ENCODE data around the gene ATG16L2. TPM values are rescaled to one million over a fixed set of nuclear protein-coding genes. Genes with fewer than 3 reads are reported as not detected.

The ATG16L2 gene
- total RNA-seq, 1 donor from 2014 or later, result 9.6 TPM

DNA sequence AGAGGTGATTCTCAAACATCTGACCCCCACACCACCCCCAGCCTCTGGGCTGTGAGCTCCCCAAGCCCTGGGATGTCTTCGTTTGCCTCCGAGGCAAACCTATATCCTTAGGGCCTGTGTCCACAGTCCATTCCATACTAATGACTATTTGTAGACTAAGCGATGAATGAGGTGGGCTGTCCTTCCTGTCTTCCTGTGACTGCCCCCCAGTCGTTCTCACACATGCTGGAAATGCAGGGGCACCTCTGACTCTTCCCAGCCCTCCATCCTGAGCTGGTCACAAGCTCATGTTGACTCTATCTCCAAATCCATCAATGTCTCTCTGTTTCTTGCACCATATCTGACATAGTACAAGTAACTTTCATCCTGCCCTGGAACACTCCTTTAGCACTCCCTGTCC, 4.8 kb downstream of the ATG16L2 start:
- Mint-ChIP-seq H3K4me3 (ENCODE audit: unreplicated experiment) (no peak overlapping the region), H3K36me3 (ENCODE audit: low read depth, unreplicated experiment) (peaks cover 10% of the 10 kb centered on the region)

GRCh38 chr11:72820439-72821139, 6.4 kb downstream of the ATG16L2 start:
- Mint-ChIP-seq H3K27me3 (ENCODE audit: low read depth, unreplicated experiment) (peaks cover 4% of the 10 kb centered on the region), H3K4me1 (ENCODE audit: low read depth, unreplicated experiment) (peaks cover 4% of the 10 kb centered on the region), H3K9me3 (ENCODE audit: unreplicated experiment) (peaks cover 2% of the 10 kb centered on the region), H3K27ac (ENCODE audit: unreplicated experiment) (no peak overlapping the region), H3K4me3 (ENCODE audit: unreplicated experiment) (no peak overlapping the region), H3K36me3 (ENCODE audit: low read depth, unreplicated experiment) (peaks cover 14% of the 10 kb centered on the region)
- Histone ChIP-seq H4K20me1 (ENCODE audit: insufficient read depth, low read length) (no peaks in the 10 kb centered on the region), H2AFZ (ENCODE audit: low read depth, low read length) (no peak overlapping the region), H3K9ac (ENCODE audit: low read length) (no peak overlapping the region), H3K4me1 (ENCODE audit: insufficient read depth, low read length) (peaks cover 23% of the 10 kb centered on the region), H3K4me3 (ENCODE audit: insufficient read depth, low read depth, low read length) (no peak overlapping the region), H3K27me3 (ENCODE audit: insufficient read depth, low read length) (no peaks in the 10 kb centered on the region), H3K4me2 (ENCODE audit: low read length) (no peak overlapping the region), H3K36me3 (ENCODE audit: insufficient read depth, low read length) (peaks cover 3% of the 10 kb centered on the region), H3K9me3 (ENCODE audit: insufficient read depth, low read depth, low read length) (no peaks in the 10 kb centered on the region), H3K27ac (ENCODE audit: low read depth, low read length) (no peak overlapping the region), H3K79me2 (ENCODE audit: insufficient read depth, low read length) (no peaks in the 10 kb centered on the region)
- no peak for FAIRE-seq
- DNase-seq (ENCODE audit: low read depth), result no peak
- TF ChIP-seq, protein P1, sequence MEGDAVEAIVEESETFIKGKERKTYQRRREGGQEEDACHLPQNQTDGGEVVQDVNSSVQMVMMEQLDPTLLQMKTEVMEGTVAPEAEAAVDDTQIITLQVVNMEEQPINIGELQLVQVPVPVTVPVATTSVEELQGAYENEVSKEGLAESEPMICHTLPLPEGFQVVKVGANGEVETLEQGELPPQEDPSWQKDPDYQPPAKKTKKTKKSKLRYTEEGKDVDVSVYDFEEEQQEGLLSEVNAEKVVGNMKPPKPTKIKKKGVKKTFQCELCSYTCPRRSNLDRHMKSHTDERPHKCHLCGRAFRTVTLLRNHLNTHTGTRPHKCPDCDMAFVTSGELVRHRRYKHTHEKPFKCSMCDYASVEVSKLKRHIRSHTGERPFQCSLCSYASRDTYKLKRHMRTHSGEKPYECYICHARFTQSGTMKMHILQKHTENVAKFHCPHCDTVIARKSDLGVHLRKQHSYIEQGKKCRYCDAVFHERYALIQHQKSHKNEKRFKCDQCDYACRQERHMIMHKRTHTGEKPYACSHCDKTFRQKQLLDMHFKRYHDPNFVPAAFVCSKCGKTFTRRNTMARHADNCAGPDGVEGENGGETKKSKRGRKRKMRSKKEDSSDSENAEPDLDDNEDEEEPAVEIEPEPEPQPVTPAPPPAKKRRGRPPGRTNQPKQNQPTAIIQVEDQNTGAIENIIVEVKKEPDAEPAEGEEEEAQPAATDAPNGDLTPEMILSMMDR (IDR thresholded peaks at IDR 0.05; ENCODE audit: insufficient read depth, low read depth, low read length), result no peak
- TF ChIP-seq EZH2 (IDR thresholded peaks at IDR 0.05; ENCODE audit: insufficient read depth, low read length), result no peak

More for the DNA sequence above, 4.8 kb downstream of the ATG16L2 start:
- no peaks in the 10 kb centered on the region for H3K27me3 ChIP-seq (ENCODE audit: insufficient read depth, low read length)
- H3K9me3 ChIP-seq (ENCODE audit: insufficient read depth, low read depth, low read length), result no peaks in the 10 kb centered on the region
- H3K4me2 ChIP-seq (ENCODE audit: low read length), result no peak overlapping the region
- FAIRE-seq, result no peak
- no peak overlapping the region for H3K4me3 ChIP-seq (ENCODE audit: insufficient read depth, low read depth, low read length)
- no peak for DNase-seq (ENCODE audit: low read depth)
- H3K9ac ChIP-seq (ENCODE audit: low read length), result no peak overlapping the region
- no peak overlapping the region for H2AFZ ChIP-seq (ENCODE audit: low read depth, low read length)
- TF ChIP-seq, protein P1 (IDR thresholded peaks at IDR 0.05; ENCODE audit: insufficient read depth, low read depth, low read length), result no peak
- no peak for TF ChIP-seq EZH2 (IDR thresholded peaks at IDR 0.05; ENCODE audit: insufficient read depth, low read length)
- H3K27ac Mint-ChIP-seq (ENCODE audit: unreplicated experiment), result no peak overlapping the region
- no peak overlapping the region for H3K27ac ChIP-seq (ENCODE audit: low read depth, low read length)
- H3K36me3 ChIP-seq (ENCODE audit: insufficient read depth, low read length), result peaks cover 3% of the 10 kb centered on the region
- H4K20me1 ChIP-seq (ENCODE audit: insufficient read depth, low read length), result no peaks in the 10 kb centered on the region
- no peaks in the 10 kb centered on the region for H3K79me2 ChIP-seq (ENCODE audit: insufficient read depth, low read length)
- peaks cover 4% of the 10 kb centered on the region for H3K27me3 Mint-ChIP-seq (ENCODE audit: low read depth, unreplicated experiment)
- peaks cover 32% of the 10 kb centered on the region for H3K4me1 ChIP-seq (ENCODE audit: insufficient read depth, low read length)
- H3K4me1 Mint-ChIP-seq (ENCODE audit: low read depth, unreplicated experiment), result peaks cover 10% of the 10 kb centered on the region
- H3K9me3 Mint-ChIP-seq (ENCODE audit: unreplicated experiment), result peaks cover 2% of the 10 kb centered on the region

All from astrocyte (in vitro differentiated cells and primary cell).